AG09319 (cell line): Measurements from ENCODE around the gene TRAF2.
"Not testable (repeated sequence)": the region's sequence is repeated elsewhere in the genome, so short reads cannot be mapped to it uniquely, and the experiment has no call there.

ENCODE experiments used
- DNase-seq: peaks from one replicate; pipeline ENCODE4 v3.0.0-alpha.2; 2010; ENCODE audit warnings: low read depth; ENCODE audit errors: extremely low read depth
- CTCF ChIP-seq: IDR thresholded peaks from 2 replicates; pipeline ENCODE4 v1.5.1; 2011; ENCODE audit warnings: low read depth, mild to moderate bottlenecking, inconsistent platforms, low read length, moderate library complexity

Gene TRAF2

DNA sequence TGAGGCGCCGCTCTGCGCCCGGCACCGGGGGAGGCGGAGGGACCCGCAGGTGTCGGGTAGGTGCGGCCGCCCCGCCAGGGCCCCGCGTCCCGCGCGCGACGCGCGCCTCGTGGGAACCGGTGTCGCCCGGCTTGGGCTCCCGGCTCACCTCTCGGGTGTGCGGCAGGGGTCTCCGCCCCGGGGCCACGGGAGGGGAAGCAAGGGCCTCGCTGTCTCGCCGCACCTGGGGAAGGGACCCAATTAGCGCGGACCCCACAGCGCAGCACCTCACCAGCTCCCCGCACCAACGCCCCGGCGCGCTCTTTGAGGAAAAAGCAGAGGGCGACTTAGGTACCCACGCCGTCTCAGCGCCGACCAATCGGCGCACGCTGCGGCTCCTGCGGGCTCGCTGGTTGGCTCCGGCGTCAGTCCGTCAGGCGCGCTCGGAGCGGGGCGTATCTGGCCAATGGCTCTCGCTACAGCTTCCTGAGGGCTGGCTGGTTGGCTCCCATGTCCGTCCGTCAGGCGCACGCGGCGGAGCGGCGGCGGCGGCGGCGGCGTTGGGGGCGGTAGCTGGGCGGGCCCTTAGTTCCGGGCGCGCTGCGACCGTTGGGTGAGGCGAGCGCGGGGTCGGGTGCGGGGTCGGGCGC, at the start of gene TRAF2:
TSS of gene TRAF2 (plus strand) at position 567 of the 629 bp plus-strand sequence. CDS start 12,225 bp downstream, outside the sequence.
- no peak for TF ChIP-seq CTCF
- DNase-seq: peak; percentile 99

- TF ChIP-seq CTCF: no peak
These were observed 49.0 kb upstream of the TRAF2 start for GRCh38 chr9:136837146-136837855.

GRCh38 chr9:136837856-136838277, 48.4 kb upstream of the TRAF2 start:
- not testable (repeated sequence) for DNase-seq

More at GRCh38 chr9:136837146-136837855, 49.0 kb upstream of the TRAF2 start:
- no peak for DNase-seq

DNA sequence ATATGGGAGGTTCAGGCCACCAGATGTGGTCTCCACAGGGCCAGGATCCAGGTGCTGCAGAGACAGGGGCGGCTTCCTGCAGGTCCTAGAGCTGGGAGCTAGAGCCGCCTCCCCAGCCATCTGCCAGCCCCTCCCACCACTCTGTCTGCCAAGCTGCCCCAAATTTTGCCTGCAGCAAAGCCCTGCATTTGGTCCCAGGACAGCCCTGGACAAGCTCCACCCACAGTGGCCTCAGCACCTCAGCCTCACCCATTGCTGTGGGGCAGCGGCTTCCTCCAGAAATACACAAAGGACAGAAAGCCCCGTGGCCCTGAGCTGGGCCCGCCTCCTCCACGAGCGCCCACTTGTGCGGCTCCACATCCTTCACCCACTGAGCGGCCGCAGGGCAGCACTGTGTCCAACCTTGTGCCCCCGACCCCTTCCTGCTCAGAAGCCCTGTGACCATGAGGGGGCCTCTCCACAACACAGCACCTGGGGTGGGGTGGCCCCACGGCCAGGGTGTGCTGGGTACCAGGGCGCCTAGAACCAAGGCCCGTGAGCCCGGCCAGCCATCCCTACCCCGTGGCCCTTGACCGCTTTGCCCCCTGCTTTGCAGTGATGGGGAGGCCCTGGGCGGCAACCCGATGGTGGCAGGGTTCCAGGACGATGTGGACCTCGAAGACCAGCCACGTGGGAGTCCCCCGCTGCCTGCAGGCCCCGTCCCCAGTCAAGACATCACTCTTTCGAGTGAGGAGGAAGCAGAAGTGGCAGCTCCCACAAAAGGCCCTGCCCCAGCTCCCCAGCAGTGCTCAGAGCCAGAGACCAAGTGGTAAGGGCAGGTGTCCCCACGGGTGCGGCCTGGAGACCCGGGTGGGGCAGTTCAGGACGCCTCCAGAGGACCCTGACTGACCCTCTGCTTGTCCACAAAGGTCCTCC, 47.7 kb upstream of the TRAF2 start:
- TF ChIP-seq CTCF: no peak
- DNase-seq: no peak

GRCh38 chr9:136839229-136840139, 46.8 kb upstream of the TRAF2 start:
- TF ChIP-seq CTCF: no peak
- DNase-seq: no peak

DNA sequence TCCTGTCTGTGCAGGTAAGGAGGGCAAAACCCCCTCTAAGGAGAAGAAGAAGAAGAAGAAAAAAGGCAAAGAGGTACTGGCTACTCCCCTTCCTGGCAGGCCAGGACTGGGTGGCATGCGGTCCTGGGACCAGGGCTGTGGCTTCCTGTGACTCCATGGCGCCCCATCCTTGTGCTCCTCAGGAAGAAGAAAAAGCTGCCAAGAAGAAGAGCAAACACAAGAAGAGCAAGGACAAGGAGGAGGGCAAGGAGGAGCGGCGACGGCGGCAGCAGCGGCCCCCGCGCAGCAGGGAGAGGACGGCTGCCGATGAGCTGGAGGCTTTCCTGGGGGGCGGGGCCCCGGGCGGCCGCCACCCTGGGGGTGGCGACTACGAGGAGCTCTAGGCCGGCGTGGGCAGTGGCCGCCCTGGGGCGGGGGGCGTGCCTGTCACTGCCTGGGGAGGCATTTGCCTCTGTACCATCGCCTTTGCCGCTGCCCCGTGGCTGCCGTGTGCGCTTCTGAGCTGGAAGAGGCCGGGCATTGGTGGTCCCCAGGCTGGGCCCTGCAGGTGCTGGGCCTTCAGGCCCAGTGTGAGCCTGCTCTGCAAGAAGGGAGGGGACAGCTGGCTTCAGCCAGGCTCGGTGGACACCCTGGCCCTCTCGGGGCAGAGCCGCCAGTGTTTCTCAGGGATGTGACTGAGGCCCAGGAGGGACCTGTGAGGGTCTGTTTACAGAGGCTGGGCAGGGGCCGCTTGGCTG, 46.0 kb upstream of the TRAF2 start:
- TF ChIP-seq CTCF: no peak
- no peak for DNase-seq
